Subcutaneous adipose tissue (tissue), 4 donors: ENCODE measurements around the gene ZACN. TPM values are rescaled to one million over a fixed set of nuclear protein-coding genes. Genes with fewer than 3 reads are reported as not detected.

Experiments
- total RNA-seq, 4 donors: library from RNA; depleted of rRNA; stranded (reverse); fragments of >200 nt; gene quantifications; one replicate each; pipeline ENCODE4 v1.1.0, GENCODE V29; 2016
- TF ChIP-seq, protein P1 (sequence below): fragments of 450-650 bp; IDR thresholded peaks from one replicate; pipeline ENCODE4 v1.5.1; 2016; ENCODE audit warnings: low read depth, mild to moderate bottlenecking, control low read depth, antibody characterized with exemption, moderate library complexity

Gene ZACN
- total RNA-seq, 4 donors from 2014 or later, result not detected

DNA sequence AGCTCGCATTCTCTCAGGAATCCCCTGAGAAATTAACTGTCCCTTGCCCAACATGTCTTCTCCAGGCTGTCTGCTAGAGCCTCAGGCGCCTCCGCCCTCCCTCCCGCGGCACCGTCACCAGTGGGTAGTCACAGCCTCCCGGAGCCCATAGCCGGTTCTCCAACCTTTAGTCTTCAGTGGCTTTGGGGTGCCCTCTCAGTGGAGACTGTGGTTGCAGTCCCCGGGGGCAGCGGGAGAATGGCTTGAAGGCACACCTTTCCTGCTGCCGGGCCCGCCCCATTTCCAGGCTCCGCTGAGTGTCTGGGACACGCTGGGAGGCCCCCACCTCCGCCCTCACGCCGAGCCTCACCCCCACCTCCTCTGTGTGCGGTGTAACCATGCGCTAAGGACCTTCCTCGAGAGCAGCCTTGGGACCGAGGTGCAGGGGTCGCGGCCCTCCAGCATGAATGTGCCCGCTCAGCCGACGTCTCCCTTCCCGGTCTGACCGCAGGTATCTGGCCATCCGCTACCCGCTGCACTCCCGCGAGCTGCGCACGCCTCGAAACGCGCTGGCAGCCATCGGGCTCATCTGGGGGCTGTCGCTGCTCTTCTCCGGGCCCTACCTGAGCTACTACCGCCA is 2.7 kb upstream of the ZACN start:
- TF ChIP-seq, protein P1, sequence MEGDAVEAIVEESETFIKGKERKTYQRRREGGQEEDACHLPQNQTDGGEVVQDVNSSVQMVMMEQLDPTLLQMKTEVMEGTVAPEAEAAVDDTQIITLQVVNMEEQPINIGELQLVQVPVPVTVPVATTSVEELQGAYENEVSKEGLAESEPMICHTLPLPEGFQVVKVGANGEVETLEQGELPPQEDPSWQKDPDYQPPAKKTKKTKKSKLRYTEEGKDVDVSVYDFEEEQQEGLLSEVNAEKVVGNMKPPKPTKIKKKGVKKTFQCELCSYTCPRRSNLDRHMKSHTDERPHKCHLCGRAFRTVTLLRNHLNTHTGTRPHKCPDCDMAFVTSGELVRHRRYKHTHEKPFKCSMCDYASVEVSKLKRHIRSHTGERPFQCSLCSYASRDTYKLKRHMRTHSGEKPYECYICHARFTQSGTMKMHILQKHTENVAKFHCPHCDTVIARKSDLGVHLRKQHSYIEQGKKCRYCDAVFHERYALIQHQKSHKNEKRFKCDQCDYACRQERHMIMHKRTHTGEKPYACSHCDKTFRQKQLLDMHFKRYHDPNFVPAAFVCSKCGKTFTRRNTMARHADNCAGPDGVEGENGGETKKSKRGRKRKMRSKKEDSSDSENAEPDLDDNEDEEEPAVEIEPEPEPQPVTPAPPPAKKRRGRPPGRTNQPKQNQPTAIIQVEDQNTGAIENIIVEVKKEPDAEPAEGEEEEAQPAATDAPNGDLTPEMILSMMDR, result no peak

DNA sequence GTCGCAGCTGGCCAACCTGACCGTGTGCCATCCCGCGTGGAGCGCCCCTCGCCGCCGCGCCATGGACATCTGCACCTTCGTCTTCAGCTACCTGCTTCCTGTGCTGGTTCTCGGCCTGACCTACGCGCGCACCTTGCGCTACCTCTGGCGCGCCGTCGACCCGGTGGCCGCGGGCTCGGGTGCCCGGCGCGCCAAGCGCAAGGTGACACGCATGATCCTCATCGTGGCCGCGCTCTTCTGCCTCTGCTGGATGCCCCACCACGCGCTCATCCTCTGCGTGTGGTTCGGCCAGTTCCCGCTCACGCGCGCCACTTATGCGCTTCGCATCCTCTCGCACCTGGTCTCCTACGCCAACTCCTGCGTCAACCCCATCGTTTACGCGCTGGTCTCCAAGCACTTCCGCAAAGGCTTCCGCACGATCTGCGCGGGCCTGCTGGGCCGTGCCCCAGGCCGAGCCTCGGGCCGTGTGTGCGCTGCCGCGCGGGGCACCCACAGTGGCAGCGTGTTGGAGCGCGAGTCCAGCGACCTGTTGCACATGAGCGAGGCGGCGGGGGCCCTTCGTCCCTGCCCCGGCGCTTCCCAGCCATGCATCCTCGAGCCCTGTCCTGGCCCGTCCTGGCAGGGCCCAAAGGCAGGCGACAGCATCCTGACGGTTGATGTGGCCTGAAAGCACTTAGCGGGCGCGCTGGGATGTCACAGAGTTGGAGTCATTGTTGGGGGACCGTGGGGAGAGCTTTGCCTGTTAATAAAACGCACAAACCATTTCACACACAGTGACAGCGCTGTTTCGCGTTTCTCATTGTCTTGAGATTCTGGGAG is 2.0 kb upstream of the ZACN start:
- TF ChIP-seq, protein P1, result no peak

DNA sequence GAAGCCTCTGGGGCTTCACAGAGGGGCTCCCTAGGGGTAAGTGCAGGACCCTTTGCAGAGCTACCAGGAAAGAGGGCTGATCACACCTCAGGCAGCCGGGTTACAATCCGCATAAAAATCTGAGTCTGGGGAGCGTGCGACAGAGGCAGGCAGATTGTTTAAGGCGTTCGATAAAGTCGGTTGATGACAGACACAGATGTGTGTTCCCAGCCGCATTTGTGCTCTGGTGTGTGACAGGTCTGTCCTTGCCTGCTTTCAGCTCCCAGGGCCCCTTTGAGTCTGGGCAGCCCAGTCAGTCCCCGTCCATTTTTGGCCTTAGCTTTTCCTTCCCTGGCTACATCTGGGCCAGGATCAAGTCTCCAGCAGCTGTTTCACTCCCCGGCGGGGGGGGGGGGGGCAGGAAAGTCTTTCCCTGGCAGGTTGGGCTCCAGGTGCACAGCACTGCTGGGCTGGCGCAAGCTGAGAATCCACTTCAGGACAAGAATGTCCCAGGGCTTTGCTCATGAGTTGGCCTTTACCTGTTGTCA is 1.3 kb upstream of the ZACN start:
- TF ChIP-seq, protein P1, result no peak

DNA sequence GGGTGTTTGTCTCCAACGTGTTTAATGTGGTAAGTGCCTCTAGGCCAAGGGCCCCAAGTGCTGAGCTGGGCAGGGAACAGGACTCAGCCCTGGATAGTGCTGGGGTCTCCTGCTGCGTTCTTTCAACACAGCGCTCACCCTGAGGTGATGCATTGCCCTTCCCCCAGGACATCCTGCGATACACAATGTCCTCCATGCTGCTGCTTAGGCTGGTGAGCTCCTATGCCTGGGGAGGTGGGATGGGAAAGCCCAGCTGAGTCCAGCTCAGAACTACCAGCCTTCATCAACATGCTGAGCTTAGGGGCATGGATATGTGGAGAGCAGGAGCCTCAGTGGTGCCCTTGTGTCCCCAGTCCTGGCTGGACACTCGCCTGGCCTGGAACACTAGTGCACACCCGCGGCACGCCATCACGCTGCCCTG is 563 bp downstream of the ZACN start:
- TF ChIP-seq, protein P1, result no peak

DNA sequence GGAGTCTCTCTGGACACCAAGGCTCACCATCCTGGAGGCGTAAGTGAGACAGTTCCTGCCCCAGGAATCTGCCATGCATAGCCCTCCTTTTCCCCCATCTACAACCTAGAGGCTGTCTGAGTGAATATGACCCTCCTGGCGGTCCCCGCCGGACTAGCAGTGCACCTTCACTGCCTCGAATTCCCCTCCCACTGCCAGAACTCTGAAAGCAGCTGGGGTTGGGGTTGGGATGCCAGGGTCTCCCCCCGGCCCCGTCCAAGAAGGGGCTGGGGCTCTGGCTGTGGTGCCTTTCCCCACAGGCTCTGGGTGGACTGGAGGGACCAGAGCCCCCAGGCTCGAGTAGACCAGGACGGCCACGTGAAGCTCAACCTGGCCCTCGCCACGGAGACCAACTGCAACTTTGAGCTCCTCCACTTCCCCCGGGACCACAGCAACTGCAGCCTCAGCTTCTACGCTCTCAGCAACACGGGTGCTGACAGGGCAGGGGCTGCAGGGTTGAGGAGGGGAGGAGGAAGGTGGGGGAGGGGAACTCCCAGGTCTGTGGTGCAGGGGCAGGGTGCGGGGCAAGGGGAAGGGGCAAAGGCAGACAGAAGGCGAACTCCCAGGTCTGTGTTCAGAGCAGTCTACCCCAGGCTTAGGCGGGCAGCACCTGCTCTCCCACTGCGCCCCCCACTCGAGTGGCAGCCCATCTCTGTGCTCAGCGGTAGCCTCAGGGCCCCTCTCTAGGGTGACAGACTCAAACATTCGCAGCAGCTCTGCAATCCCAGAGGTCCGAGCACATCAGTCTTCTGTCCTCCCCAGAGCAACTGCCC is 1.2 kb downstream of the ZACN start:
- TF ChIP-seq, protein P1, result no peak

DNA sequence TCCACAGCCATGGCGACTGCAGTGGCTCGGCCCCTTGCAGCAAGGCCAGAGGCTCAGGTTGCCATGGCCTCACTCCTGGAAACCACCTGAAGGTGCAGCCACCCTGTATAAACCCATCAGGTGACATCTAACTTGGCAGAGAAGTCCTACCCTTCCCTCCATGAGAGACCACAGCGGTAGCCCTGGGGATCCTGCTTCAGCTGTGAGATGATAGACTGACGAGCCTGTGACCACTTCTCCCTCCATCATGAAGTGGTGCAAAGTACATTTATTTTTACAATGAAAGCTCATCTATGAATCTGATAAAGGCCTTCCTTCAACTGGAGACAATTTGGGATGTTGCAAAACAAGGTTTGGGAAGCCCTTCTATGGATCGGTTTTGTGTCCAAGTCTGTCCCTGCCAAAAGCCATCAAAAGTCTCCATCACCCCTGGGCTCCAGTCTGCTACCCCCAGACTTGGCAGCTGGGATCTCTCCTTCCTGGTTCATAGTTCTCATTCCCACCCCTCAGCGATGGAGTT is 1.8 kb downstream of the ZACN start:
- TF ChIP-seq, protein P1, result no peak
